Activated CD8-positive, alpha-beta memory T cell treated with anti-CD3 and anti-CD28 coated beads for 48 hours (primary cell): ENCODE results near the gene RAB11B.
"Not testable (repeated sequence)": the region's sequence is repeated elsewhere in the genome, so short reads cannot be mapped to it uniquely, and the experiment has no call there.

Experiments
- DNase-seq, 3 experiments: peaks; one replicate each; pipeline ENCODE4 v3.0.0-alpha.2; 2020; ENCODE audit warnings: low read depth in 2 of 3, low spot score in 2 of 3

The RAB11B gene

DNA sequence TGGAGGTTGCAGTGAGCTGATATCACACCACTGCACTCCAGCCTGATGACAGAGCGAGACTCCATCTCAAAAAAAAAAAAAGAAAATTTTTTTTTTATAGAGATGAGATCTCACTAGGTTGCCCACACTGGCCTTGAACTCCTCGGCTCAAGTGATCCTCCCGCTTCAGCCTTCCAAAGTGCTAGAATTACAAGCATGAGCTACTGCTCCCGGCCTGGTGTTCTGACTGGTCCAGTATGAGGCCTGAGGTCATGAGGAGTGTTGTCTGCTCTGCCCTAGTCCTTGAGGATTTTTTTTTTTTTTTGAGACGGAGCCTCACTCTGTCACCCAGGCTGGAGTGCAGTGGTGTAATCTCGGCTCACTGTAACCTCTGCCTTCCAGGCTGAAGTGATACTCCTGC, 35.2 kb downstream of the RAB11B start:
- not testable (repeated sequence) for DNase-seq

DNA sequence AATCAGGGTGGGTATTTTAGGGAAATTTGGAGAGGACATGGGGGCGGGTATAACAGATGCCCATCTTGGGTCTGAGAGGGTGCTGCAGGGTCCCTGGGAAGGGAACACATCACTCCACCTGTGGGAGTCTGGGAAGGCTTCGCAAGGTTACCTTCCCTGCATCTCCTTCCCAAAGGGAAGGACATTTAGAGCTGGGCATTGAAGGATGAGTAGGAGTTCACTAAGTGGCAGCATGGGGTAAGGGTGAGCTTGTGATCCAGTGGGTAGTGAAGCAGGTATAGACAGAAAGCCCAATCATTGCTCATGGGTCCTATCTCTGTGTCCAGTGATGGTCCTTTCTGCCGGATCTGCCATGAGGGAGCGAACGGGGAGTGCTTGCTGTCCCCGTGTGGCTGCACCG, 36.1 kb downstream of the RAB11B start:
- no peak for DNase-seq

GRCh38 chr19:8429044-8429443, 38.9 kb downstream of the RAB11B start:
- no peak for DNase-seq

- DNase-seq = no peak
Measured at GRCh38 chr19:8429826-8430225, 39.7 kb downstream of the RAB11B start.

DNA sequence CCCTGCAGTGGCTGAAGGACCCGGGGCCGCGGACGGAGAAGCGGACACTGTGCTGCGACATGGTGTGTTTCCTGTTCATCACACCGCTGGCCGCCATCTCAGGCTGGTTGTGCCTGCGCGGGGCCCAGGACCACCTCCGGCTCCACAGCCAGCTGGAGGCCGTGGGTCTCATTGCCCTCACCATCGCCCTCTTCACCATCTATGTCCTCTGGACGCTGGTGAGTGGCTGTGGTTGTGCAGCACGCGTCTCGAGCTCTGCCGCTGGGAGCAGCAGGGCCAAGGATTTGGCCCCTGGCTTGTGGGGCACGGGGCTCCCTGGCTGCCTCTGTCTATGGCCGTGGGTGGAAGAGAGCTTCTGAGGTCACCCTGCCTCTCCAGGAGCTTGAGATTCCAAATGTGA, 40.5 kb downstream of the RAB11B start:
- no peak for DNase-seq

DNA sequence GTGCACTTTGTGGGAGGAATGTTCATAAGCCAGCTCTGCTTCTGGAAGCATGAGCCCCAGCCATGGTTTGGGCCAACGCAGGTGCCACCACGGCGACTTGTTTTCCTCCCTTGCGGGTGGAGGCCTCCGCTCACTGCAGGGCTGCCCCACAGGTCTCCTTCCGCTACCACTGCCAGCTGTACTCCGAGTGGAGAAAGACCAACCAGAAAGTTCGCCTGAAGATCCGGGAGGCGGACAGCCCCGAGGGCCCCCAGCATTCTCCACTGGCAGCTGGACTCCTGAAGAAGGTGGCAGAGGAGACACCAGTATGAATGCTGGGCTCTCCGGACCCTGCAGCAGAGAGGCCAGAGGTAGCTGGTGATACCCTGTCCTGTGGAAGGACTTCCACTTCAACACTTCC, 48.1 kb downstream of the RAB11B start:
- DNase-seq = no peak

DNA sequence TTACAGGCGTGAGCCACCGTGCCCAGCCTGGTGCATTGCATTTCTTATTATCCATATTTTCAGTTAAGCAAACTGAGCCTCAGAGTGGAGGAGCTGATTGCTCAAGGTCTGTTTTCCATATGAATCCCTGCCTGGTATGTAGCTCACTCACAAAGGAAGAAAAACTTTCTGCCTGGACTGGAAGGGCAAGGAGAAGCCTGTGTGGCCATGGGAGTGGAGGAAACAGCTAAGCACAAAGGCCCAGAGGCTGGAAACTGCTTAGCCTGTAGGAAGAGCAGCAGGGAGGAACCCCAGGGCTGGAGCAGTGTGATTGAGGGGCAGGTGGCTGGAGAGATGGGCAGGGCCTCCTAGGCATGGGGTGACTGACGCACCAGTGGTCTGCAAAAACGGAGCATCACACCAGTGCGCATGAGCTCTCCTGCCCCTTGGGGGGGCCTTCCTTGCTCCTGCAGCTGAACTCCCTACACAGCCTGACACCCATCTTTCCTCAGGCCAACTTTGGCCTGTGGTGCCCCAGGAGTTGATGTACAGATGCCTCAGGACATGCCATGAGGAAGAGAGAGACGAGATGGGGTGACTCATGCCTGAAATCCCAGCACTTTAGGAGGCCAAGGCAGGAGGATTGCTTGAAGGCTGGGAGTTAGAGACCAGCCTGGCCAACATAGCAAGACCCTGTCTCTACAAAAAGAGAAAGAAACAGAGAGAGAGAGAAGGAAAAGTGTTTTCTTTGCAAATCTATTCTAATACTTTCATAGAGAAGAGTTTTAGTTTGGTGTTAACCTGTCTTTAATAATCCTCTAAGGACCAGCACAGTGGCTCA, 51.8 kb downstream of the RAB11B start:
- DNase-seq = no peak

- not testable (repeated sequence) for DNase-seq
Measured at GRCh38 chr19:8444140-8444676, 54.0 kb downstream of the RAB11B start.

GRCh38 chr19:8444677-8445487, 54.7 kb downstream of the RAB11B start, which contains the start of gene HNRNPM:
TSS of gene HNRNPM (plus strand) at chr19:8444975. CDS start at chr19:8444999, 24 bp downstream.
- DNase-seq = peak; percentile 99 to 100 (median 100)

GRCh38 chr19:8445488-8446001, 55.4 kb downstream of the RAB11B start:
- peak; percentile 16 to 35 (median 23) for DNase-seq

- DNase-seq = no peak
Measured at GRCh38 chr19:8446061-8446709, 56.0 kb downstream of the RAB11B start.

DNA sequence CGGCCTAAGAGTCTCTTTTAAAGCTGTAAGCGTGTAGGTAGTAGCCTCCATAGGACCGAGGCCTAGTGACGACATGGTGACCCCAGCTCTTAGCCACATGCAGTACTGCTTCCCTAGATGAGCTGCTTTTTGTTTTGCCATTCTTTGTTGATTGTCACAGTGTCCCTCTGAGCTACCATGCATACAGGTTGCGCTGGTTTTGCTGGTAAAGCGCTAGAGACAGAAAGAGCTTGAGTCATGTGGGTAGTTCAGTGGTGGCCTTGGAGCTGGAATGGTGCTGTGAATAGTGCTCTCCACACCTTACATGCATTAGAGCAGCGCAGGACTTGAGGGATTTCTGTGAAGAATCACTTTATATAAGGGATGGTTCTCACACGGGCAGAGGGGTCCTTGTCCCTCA, 59.7 kb downstream of the RAB11B start:
- no peak for DNase-seq

GRCh38 chr19:8451377-8451776, 61.2 kb downstream of the RAB11B start:
- no peak for DNase-seq

- DNase-seq = no peak
Measured at GRCh38 chr19:8451885-8452284, 61.7 kb downstream of the RAB11B start.

DNA sequence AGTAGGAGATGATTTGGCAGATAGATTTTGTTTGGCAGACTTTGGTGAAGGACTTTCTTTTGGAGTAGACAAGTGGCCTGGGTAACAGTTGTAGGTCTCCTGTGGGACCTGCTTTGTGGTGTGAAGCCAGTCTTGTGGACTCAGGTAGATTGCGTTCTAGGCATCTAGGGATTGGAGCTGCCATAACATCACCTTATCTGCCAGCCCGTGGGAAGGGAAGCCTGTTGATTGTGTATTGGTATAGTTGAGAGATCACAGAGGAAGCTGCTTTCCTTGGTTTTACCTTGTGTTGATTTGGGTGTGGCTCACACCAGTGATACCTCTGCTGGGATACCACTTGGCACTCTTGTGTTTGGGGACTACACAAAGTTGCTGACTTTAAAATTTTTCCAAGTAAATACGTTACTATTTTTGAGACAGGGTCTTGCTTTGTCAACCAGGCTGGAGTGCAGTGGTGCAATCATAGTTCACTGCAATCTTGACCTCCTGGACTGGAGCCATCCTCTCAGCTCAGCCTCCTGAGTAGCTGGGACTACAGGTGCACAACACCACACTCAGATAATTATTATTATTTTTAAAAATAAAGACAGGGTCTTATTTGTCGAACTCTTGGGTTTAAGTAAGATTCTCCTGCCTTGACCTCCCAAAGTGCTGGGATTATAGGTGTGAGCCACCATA, 62.4 kb downstream of the RAB11B start:
- DNase-seq = no peak

GRCh38 chr19:8453616-8454015, 63.5 kb downstream of the RAB11B start:
- DNase-seq = no peak
